Neuron (in vitro differentiated cells): ENCODE results near the gene DNAJB8.

Experiments used
- H2AFZ ChIP-seq: one replicate; pipeline ENCODE4 v1.6.1; 2013; ENCODE audit warnings: low read depth, mild to moderate bottlenecking, inconsistent platforms, low read length, moderate library complexity
- H3K27me3 ChIP-seq: one replicate; pipeline ENCODE4 v1.6.1; 2013; ENCODE audit warnings: low read length; ENCODE audit not compliant: insufficient read depth
- H3K36me3 ChIP-seq: one replicate; pipeline ENCODE4 v1.6.1; 2013; ENCODE audit warnings: low read length; ENCODE audit not compliant: insufficient read depth
- H3K4me1 ChIP-seq: one replicate; pipeline ENCODE4 v1.6.1; 2013; ENCODE audit warnings: low read length; ENCODE audit not compliant: insufficient read depth
- H3K4me3 ChIP-seq: 2 replicates; pipeline ENCODE4 v1.5.1; 2013; ENCODE audit warnings: mild to moderate bottlenecking, low read length, moderate library complexity
- H3K9me3 ChIP-seq: one replicate; pipeline ENCODE4 v1.6.1; 2013; ENCODE audit warnings: low read length

DNAJB8 gene

DNA sequence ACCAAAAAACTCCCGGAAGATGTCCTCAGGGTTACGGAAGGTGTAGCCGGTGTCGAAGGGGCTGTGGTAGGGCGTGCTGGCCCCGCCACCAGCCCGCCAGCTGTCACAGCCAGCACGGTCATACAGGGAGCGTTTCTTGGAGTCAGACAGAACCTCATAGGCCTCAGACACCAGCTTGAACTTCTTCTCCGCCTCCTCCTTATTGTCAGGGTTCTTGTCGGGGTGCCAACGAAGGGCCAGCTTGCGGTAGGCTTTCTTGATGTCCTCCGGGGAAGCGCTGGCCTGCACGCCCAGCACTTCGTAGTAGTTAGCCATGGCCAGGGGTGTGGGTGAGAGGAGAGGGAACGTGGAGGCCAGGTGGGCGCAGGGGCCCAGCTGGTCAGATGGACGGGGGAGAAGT lies 3.8 kb downstream of the DNAJB8 start:
- no peaks in the 10 kb centered on the region for H3K36me3 ChIP-seq
- peaks cover 50% of the 10 kb centered on the region for H3K27me3 ChIP-seq

DNA sequence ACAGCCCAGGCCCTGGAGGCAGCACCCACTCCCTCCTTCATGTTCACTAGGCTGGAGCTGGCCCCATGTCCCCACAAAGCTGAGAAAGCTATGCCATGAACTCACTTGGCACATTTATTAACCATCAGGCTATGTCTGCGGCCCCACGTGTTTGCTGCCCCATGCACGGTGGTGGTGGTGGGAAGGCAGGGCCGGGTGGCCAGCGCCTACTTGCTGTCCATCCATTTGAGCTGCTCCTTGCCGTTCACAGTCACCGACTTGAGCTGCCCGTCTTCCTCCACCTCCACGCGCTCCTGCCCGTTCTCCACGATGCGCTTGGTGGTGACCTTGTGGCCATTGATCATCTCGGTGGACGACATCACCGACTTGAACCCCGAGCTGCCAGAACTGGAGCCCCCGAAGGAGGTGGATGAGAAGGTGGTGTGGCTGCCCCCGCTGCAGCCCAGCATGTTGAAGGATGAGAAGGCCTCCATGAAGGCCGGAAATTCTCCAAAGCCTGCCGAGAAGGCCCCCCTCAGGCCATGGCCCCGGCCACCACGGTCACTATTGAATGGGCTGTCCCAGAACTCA lies 4.3 kb downstream of the DNAJB8 start:
- peaks cover 3% of the 10 kb centered on the region for H3K4me1 ChIP-seq
- H3K4me3 ChIP-seq: no peak overlapping the region
- H3K27me3 ChIP-seq: peaks cover 53% of the 10 kb centered on the region
- H2AFZ ChIP-seq: no peak overlapping the region
- no peaks in the 10 kb centered on the region for H3K36me3 ChIP-seq
- H3K9me3 ChIP-seq: peaks cover 5% of the 10 kb centered on the region

More for the DNA sequence above, 3.8 kb downstream of the DNAJB8 start:
- no peak overlapping the region for H2AFZ ChIP-seq
- H3K4me3 ChIP-seq: no peak overlapping the region
- peaks cover 5% of the 10 kb centered on the region for H3K9me3 ChIP-seq
- peaks cover 2% of the 10 kb centered on the region for H3K4me1 ChIP-seq

DNA sequence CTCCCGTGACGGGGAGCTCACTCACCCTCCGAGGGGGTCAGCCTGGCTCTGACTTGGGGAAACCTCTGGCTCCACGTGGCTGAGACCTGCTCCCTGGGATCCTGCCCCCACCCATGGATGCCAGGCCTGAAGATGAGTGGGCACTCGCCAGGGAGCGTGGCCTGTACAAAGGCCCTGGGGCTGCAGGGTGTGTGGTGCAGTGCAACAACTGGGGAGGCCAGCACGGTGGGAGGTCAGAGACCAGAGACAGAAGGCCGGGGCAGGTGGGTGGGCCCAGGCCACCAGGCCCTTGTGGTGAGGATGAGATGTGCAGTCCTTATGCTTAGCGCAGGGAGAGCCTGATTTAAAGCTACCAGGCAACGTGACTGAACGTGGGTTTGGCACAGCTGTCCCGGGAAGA lies 5.0 kb downstream of the DNAJB8 start:
- Histone ChIP-seq H3K9me3 (no peaks in the 10 kb centered on the region), H3K36me3 (no peaks in the 10 kb centered on the region), H3K27me3 (peaks cover 49% of the 10 kb centered on the region), H3K4me1 (peaks cover 3% of the 10 kb centered on the region), H2AFZ (no peak overlapping the region), H3K4me3 (no peak overlapping the region)

DNA sequence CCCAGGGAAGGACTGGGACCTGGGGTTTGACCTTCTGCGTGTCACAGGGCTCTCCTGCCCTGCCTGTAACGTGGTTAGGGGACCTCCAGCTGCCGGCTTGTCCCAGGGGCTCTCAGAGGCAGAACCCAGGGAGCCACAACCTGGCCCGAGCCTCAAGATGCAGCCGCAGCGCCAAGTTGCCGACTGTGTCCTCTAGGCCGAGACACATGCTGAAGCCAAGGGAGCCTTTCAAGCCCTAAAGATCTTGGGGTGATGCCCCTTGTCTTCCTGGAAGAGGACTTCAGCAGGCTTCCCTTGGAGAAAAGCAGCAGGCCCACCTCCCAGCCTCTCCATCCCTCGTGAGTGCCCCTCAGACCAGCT lies 7.2 kb downstream of the DNAJB8 start:
- Histone ChIP-seq H3K4me3 (no peak overlapping the region), H3K9me3 (peaks cover 2% of the 10 kb centered on the region), H3K27me3 (peaks cover 48% of the 10 kb centered on the region), H2AFZ (no peak overlapping the region), H3K4me1 (peaks cover 3% of the 10 kb centered on the region), H3K36me3 (no peaks in the 10 kb centered on the region)

DNA sequence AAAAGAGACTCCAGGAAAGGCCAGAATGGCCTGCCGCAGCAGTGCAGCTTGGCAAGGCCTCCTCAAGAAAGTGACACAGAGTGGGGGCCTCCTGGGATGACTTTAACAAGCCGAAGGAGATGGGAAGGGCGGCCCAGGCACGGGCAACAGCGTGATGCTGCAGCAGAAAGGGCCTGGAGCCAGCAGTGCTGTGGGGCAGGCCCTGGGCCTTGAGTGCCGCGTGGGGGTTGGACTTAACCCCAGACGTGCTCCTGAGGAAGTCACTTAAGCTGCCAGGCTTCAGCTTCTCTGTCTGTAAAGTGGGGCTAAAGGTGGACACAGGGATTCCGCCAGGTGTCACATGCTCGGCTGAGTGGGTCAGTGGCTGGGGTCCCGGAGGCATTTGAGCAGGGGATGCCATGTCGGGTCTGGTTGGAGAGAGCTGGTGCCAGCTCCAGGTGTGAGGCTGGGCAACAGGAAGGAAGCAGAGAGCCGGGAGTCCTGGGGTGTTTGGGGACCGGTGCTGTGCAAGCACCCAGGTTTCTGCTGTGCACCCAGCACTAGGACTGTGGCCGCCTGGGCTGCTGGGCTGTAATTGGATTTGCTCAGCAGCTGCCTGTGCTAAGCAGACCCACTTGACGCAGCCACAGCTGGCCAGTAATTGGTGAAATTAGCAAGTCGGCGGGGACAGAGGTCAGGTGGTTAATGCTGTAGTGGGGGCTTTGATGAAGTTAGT lies 7.8 kb downstream of the DNAJB8 start:
- Histone ChIP-seq H3K27me3 (peaks cover 53% of the 10 kb centered on the region), H3K4me1 (peaks cover 3% of the 10 kb centered on the region)

DNA sequence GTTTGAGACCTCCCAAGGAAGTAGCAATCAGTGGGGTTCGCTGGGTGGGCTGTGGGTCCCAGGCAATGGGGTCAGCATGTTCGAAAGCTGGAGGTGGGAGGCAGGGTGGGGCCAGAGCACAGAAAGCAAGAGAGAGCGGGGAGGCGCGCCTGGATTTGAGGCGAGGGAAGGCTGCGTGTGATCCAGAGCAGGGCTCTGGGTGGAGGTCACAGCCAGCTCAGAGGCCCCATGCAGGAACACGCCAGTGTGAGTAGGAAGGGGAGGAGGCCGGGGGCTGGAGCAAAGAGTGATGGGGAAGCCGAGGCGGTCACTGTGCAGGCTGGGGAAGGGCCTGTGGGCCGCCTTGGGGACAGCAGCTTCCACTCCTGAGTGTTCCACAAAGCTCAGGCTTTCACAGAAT lies 8.8 kb downstream of the DNAJB8 start:
- H3K36me3 ChIP-seq: no peaks in the 10 kb centered on the region
- peaks cover 3% of the 10 kb centered on the region for H3K4me1 ChIP-seq
- no peak overlapping the region for H3K4me3 ChIP-seq
- H2AFZ ChIP-seq: no peak overlapping the region
- peaks cover 2% of the 10 kb centered on the region for H3K9me3 ChIP-seq
- H3K27me3 ChIP-seq: peaks cover 58% of the 10 kb centered on the region

More for the DNA sequence above, 7.8 kb downstream of the DNAJB8 start:
- Histone ChIP-seq H3K36me3 (no peaks in the 10 kb centered on the region), H3K4me3 (no peak overlapping the region), H3K9me3 (peaks cover 2% of the 10 kb centered on the region), H2AFZ (no peak overlapping the region)

DNA sequence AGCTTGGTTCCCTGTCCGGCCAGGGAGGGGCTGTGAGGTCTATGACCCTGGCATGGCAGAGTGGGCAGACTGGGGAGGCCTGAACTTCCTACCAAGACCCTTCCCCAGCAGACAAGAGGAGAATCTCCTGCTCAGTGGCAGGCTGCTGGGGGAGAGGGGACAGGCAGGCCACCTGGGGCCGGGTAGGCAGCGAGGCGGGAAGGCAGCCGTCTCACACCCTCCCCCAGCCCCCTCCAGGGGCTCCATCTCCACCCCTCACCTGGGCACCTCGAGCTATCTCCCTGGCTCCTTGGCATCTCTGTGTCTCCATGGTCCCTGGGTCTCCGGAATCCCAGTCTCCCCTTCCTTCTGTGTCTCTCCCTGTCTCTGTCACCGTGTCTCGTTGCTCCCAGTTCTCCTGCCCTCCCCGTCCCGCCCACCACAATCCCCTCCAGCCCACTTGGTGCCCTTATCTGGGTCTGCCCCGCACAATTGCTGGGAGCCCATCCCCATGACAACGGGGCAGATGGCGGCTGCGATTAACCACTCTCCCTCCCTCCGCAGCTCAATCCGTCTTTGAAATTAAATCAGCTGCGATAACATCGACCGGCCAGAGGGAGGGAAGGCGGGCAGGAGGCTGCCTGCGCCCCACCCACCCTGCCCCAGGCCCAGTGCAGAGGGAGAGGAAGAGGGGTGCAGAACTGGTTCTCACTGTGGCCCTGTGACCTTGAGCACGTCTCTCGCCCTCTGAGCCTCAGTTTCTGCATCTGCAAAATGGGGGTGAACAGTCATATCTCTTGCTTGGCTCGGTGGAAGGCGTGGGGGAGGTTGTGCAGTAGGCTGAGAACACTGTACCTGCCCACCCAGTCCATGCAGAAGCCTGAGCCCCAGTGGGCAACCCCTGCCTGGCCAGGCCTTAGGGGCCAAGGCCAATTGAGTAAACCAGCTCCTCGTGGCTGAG lies 9.6 kb downstream of the DNAJB8 start:
- no peak overlapping the region for H3K4me3 ChIP-seq
- H2AFZ ChIP-seq: no peak overlapping the region
- H3K9me3 ChIP-seq: peaks cover 2% of the 10 kb centered on the region
- peaks cover 3% of the 10 kb centered on the region for H3K4me1 ChIP-seq
- peaks cover 65% of the 10 kb centered on the region for H3K27me3 ChIP-seq
- H3K36me3 ChIP-seq: no peaks in the 10 kb centered on the region

DNA sequence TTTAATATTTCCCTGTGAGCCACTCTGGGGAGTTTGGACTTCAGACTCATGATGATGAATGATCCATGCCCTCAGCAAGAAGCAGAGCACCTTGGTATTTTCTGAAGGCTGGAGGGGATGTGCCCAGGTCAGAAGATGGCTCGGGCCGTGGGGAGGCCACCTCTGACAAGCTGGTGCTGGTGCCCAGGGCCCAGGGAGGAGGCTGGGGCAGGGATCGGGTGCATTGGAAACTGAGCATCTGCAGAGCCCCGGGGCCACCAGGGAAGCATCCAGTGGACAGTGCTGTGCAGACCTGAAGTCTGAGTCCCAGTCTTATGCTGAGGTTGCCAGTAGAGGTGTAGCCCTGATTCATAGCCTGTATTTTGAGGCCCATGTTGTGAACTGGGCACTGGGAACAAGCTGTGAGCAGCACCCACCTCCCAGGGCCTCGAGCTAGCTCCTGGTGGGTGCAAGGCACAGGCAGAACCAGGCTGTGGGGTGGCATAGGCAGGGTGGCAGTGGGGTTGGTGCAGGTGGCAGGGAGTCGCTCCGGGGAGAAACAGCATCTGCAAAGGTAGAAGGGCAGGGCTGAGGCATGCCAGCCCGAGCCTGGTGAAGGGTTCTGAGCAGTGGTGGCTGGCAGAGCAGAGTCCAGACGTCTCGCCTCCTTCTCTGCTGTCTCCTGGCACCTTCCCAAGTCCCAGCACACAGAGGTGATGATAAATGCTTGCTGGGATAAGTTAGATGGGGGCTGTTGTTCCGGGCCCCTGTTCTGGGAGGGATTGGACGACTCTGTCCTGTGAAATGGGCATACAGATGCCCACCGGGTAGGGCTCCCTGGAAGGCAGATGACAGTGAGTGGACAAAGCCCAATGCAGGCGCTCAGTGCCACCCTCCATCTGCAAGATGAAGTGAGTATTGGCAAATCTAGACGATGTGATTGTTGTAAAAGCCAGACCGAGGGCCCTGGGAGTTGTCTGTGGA lies 10.6 kb downstream of the DNAJB8 start:
- Histone ChIP-seq H2AFZ (no peak overlapping the region), H3K9me3 (peaks cover 4% of the 10 kb centered on the region), H3K4me1 (peaks cover 3% of the 10 kb centered on the region), H3K36me3 (no peaks in the 10 kb centered on the region), H3K4me3 (no peak overlapping the region), H3K27me3 (peaks cover 64% of the 10 kb centered on the region)

DNA sequence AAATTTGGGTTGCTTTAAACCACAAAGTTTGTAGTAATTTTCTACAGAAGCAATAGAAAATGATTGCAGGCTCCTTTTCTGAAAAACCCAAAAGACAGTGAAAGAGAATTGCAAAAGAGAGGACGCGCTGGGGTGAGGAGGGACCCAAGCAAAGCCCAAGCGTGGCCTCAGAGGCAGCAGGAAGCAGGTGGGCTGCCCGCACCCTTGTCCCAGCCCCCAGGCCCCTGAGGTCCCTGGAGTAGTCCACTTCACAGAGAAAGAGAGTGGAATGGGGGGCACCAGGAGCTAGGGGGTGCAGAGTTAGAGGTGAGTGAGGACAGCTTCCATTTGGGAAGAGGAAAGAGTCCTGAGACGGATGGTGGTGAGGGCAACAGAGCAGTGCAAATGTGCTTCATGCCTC lies 11.6 kb downstream of the DNAJB8 start:
- Histone ChIP-seq H3K9me3 (peaks cover 4% of the 10 kb centered on the region), H3K36me3 (no peaks in the 10 kb centered on the region), H2AFZ (no peak overlapping the region), H3K27me3 (peaks cover 71% of the 10 kb centered on the region), H3K4me3 (no peak overlapping the region), H3K4me1 (peaks cover 3% of the 10 kb centered on the region)

DNA sequence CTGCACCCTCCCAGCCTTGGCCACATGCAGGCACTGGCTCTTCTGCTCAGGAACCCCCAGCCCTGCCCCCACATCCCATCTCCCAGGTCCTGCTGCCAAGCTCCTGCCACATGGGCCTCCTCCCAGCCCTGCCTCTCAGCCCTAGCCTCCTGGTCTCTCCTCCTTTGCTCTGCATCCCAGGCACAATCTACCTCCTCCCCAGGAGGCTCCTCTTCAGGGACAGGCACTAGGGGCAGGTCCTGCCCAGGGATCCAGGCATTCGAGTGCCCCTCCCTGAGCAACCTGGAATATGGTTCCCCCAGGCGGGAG lies 12.4 kb downstream of the DNAJB8 start:
- peaks cover 74% of the 10 kb centered on the region for H3K27me3 ChIP-seq
- peaks cover 3% of the 10 kb centered on the region for H3K4me1 ChIP-seq

DNA sequence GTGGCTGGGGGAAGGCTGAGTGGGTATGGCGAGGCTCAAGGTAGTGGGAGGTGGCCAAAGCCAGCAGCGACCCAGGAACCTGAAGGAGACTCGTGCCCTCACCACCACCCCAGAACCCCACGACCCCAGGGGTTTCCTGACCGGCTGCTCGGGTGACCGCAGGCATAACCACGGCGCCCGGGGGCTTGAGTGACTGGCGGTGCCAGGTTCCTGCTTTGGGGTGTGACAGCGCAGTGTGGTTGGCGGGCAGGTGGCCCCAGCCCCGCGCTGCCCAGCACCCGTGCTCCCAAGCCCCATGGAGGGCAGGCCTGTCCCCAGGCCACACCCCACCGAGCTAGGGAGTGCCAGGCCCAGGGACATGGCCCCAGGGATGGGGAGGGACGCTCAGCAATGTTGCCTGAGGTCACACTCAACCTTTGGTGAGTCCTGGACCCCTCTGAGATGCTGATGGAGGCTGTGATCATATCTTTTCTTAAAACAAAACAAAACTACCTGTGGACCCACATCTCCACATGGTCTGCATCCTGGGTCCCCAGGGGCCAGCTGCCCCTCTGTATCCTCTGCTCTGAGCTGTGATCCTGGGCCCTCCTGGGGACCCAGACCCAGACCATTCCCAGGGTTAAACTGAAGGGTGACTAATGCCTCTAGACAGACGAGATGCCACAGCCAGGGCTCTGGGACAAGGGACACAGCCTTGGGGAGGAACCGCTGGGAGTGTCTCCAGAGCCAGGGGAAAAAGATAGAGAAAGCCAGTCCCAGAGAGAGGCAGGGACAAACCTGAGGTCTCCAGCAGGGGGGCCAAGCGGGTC lies 13.0 kb downstream of the DNAJB8 start:
- peaks cover 3% of the 10 kb centered on the region for H3K4me1 ChIP-seq
- H3K4me3 ChIP-seq: no peak overlapping the region
- H3K9me3 ChIP-seq: peaks cover 7% of the 10 kb centered on the region
- no peaks in the 10 kb centered on the region for H3K36me3 ChIP-seq
- H2AFZ ChIP-seq: no peak overlapping the region
- peaks cover 71% of the 10 kb centered on the region for H3K27me3 ChIP-seq

More for the DNA sequence above, 12.4 kb downstream of the DNAJB8 start:
- Histone ChIP-seq H3K9me3 (peaks cover 7% of the 10 kb centered on the region), H3K4me3 (no peak overlapping the region), H2AFZ (no peak overlapping the region), H3K36me3 (no peaks in the 10 kb centered on the region)
